Measurements from ENCODE around the gene WDR76. TPM values are rescaled to one million over a fixed set of nuclear protein-coding genes. Genes with fewer than 3 reads are reported as not detected.

Gene WDR76
- total and polyA plus RNA-seq, 7 donors = 1.2 to 11.6 (median 8.9) TPM

- WGBS, 2 donors = 88 to 93% methylated on average over 15 of the region's 15 CpGs
- DNase-seq = no peak
- Histone ChIP-seq H3K36me3 (peaks cover 0 to 3% (median 0%) of the 10 kb centered on the region in 4 donors), H3K27me3 (no peaks in the 10 kb centered on the region), H3K4me1 (no peaks in the 10 kb centered on the region), H3K4me3 (no peak overlapping the region), H3K27ac (no peak overlapping the region), H3K9me3 (no peaks in the 10 kb centered on the region)
- no peak for TF ChIP-seq POLR2AphosphoS5 (IDR thresholded peaks at IDR 0.05)
- TF ChIP-seq POLR2A (IDR thresholded peaks at IDR 0.05) = no peak
- TF ChIP-seq, protein P1, sequence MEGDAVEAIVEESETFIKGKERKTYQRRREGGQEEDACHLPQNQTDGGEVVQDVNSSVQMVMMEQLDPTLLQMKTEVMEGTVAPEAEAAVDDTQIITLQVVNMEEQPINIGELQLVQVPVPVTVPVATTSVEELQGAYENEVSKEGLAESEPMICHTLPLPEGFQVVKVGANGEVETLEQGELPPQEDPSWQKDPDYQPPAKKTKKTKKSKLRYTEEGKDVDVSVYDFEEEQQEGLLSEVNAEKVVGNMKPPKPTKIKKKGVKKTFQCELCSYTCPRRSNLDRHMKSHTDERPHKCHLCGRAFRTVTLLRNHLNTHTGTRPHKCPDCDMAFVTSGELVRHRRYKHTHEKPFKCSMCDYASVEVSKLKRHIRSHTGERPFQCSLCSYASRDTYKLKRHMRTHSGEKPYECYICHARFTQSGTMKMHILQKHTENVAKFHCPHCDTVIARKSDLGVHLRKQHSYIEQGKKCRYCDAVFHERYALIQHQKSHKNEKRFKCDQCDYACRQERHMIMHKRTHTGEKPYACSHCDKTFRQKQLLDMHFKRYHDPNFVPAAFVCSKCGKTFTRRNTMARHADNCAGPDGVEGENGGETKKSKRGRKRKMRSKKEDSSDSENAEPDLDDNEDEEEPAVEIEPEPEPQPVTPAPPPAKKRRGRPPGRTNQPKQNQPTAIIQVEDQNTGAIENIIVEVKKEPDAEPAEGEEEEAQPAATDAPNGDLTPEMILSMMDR (IDR thresholded peaks at IDR 0.05) = no peak
- no peak for TF ChIP-seq EP300 (IDR thresholded peaks at IDR 0.05)
- intact Hi-C loops (cut with DNase I) = no loop called here
Observed at GRCh38 chr15:43879386-43880355, 52.9 kb downstream of the WDR76 start.

GRCh38 chr15:43880406-43881194, 53.8 kb downstream of the WDR76 start:
- intact Hi-C loops (cut with DNase I) = no loop called here
- Histone ChIP-seq H3K27ac (no peak overlapping the region), H3K4me1 (no peaks in the 10 kb centered on the region), H3K9me3 (no peaks in the 10 kb centered on the region), H3K4me3 (no peak overlapping the region), H3K36me3 (peaks cover 0 to 3% (median 0%) of the 10 kb centered on the region in 4 donors), H3K27me3 (no peaks in the 10 kb centered on the region)
- DNase-seq = no peak
- 89 to 95% methylated on average over 5 of the region's 5 CpGs for WGBS, 2 donors
- TF ChIP-seq EP300 (IDR thresholded peaks at IDR 0.05) = no peak
- TF ChIP-seq POLR2A (IDR thresholded peaks at IDR 0.05) = no peak
- TF ChIP-seq, protein P1 (IDR thresholded peaks at IDR 0.05) = no peak
- no peak for TF ChIP-seq POLR2AphosphoS5 (IDR thresholded peaks at IDR 0.05)

DNA sequence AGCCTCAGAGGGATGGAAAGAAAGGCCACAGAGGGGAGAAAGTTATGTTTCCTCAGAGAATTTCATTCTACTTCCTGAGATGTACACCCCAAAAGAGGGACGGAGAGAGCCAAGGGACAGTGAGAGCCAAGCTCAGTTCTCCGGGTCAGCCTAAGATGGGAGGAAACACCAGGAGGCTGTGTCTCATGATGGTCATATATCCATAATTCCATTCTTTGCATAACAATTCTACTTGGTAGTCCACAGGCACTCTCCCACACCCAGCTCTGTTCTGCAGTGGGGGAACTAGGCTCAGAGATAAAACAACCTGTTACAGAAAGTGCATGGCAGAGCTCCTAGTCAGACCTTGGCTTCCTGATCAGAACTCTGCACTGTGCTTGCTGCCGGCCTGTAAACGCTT, 54.4 kb downstream of the WDR76 start:
- Histone ChIP-seq H3K4me3 (no peak overlapping the region), H3K36me3 (peaks cover 0 to 3% (median 0%) of the 10 kb centered on the region in 4 donors), H3K9me3 (no peaks in the 10 kb centered on the region), H3K27ac (no peak overlapping the region), H3K27me3 (no peaks in the 10 kb centered on the region), H3K4me1 (no peaks in the 10 kb centered on the region)
- TF ChIP-seq POLR2A (IDR thresholded peaks at IDR 0.05) (no peak), POLR2AphosphoS5 (IDR thresholded peaks at IDR 0.05) (no peak), EP300 (IDR thresholded peaks at IDR 0.05) (no peak)
- TF ChIP-seq, protein P1 (IDR thresholded peaks at IDR 0.05) = no peak
- DNase-seq = no peak
- intact Hi-C loops (cut with DNase I) = no loop called here
- 95% methylated on average over 4 of the region's 4 CpGs for WGBS, 2 donors

GRCh38 chr15:43881944-43882343, 55.1 kb downstream of the WDR76 start:
- H3K27ac ChIP-seq = no peak overlapping the region
- DNase-seq = no peak
- no peak overlapping the region for H3K4me3 ChIP-seq
- H3K4me1 ChIP-seq = no peaks in the 10 kb centered on the region
- intact Hi-C loops (cut with DNase I) = no loop called here
- H3K9me3 ChIP-seq = no peaks in the 10 kb centered on the region
- peaks cover 0 to 3% (median 0%) of the 10 kb centered on the region in 4 donors for H3K36me3 ChIP-seq
- 88 to 91% methylated on average over 7 of the region's 7 CpGs for WGBS, 2 donors
- TF ChIP-seq, protein P1 (IDR thresholded peaks at IDR 0.05) = no peak
- TF ChIP-seq EP300 (IDR thresholded peaks at IDR 0.05) (no peak), POLR2AphosphoS5 (IDR thresholded peaks at IDR 0.05) (no peak), POLR2A (IDR thresholded peaks at IDR 0.05) (no peak)
- no peaks in the 10 kb centered on the region for H3K27me3 ChIP-seq

Data from sigmoid colon (tissue), 7 donors.